GM08714 (cell line): Measurements from ENCODE around the gene TRIM52.

Source experiments
- H3K4me3 ChIP-seq: fragments of 200-500 bp; sonication (Bioruptor generic); 2 replicates; pipeline ENCODE4 v1.5.1; 2014; ENCODE audit warnings: mild to moderate bottlenecking, low read length, inconsistent platforms
- ZNF274 ChIP-seq: IDR thresholded peaks from 2 replicates; pipeline ENCODE4 v1.6.1; 2012; ENCODE audit warnings: mild to moderate bottlenecking, low read depth, low read length

TRIM52 gene

DNA sequence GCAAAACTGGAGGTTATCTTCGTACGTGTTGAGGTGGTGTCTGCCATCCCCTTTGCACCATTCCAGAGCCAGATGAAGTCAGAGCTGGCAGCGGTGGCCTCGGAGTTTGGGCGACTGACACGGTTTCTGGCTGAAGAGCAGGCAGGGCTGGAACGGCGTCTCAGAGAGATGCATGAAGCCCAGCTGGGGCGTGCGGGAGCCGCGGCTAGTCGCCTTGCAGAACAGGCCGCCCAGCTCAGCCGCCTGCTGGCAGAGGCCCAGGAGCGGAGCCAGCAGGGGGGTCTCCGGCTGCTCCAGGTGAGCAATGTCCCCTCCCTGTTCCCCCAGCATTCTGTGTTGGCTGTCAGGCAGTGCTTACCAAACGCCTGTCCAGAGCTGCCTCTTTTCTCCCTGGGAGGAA lies 28.4 kb downstream of the TRIM52 start:
- no peak for TF ChIP-seq ZNF274
- H3K4me3 ChIP-seq, result no peak overlapping the region

DNA sequence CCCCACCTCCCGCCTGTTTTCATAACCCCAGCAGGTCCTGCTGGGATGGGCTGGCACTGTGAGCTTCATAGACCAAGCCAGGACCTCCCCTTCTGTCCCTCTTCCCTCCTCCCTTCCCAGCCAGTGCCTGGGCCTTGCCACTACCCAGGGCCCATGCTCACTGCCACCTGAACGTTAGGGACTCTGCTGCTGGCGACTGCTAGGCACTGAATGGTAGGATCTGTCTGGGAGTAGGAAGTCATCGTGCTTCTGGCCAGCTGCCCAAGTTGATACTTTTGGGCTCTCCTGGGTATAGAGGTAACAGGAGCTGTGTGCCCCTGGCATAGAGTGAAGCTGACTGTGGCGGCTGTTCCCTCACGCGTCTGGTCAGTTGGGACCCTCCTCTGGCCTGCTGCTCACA lies 29.5 kb downstream of the TRIM52 start:
- no peak overlapping the region for H3K4me3 ChIP-seq
- no peak for TF ChIP-seq ZNF274

DNA sequence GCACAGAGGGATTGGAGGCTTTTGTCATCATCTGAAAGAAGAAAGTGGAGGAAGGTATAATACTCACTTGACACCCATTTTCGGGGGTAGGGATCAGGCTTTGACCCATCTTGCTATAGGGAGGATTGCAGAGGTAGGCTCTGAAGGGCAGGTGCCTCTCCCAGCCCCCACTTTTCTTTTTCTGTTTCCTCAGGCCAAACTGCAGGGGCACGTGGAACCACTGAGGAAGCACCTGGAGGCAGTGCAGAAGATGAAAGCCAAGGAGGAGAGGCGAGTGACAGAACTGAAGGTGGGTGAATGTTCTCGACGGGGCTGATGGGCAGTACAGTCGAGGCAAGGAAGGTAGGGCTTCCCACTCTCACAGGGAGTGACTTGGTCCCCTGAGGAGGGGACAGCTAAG lies 30.4 kb downstream of the TRIM52 start:
- TF ChIP-seq ZNF274, result no peak
- no peak overlapping the region for H3K4me3 ChIP-seq

DNA sequence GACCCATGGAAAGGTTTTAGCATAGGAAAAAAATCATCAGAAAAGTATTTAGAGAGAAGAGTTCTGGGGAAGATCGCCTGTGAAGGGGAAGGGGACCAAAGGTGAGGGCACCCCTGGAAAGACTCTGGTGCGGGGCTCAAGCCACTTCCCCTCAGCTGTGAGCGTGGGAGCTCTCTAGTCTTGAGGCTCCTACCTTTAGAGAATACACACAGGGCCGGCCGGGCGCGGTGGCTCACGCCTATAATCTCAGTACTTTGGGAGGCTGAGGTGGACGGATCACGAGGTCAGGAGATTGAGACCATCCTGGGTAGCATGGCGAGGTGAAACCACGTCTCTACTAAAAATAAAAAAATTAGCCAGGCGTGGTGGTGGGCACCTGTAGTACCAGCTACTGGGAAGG lies 30.9 kb downstream of the TRIM52 start:
- H3K4me3 ChIP-seq, result no peak overlapping the region
- TF ChIP-seq ZNF274, result no peak

DNA sequence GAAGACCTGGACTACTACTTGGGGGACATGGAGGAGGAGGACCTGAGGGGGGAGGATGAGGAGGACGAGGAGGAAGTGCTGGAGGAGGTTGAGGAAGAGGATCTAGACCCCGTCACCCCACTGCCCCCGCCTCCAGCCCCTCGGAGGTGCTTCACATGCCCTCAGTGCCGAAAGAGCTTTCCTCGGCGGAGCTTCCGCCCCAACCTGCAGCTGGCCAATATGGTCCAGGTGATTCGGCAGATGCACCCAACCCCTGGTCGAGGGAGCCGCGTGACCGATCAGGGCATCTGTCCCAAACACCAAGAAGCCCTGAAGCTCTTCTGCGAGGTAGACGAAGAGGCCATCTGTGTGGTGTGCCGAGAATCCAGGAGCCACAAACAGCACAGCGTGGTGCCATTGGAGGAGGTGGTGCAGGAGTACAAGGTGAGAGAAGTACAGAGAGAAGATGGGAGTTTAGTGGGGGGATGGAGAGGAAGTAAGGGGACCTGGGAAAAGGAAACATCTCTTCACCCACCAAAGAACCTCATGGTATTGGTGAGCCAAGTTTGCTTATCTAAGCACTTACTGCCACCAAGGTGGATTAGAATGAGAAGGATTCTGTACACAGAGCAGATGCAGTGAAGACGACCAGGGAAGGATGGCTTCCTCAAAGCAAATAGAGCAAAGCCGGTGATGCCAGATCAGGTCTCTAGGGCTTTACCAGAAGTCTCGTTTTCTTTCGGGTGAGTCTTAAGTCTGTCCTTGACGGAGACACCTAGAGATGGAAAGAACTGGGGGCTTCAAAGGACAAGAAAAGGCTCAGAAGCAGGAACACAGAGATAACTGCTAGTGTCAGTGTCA lies 36.3 kb downstream of the TRIM52 start:
- no peak for TF ChIP-seq ZNF274
- H3K4me3 ChIP-seq, result peak overlapping the region; percentile 84

DNA sequence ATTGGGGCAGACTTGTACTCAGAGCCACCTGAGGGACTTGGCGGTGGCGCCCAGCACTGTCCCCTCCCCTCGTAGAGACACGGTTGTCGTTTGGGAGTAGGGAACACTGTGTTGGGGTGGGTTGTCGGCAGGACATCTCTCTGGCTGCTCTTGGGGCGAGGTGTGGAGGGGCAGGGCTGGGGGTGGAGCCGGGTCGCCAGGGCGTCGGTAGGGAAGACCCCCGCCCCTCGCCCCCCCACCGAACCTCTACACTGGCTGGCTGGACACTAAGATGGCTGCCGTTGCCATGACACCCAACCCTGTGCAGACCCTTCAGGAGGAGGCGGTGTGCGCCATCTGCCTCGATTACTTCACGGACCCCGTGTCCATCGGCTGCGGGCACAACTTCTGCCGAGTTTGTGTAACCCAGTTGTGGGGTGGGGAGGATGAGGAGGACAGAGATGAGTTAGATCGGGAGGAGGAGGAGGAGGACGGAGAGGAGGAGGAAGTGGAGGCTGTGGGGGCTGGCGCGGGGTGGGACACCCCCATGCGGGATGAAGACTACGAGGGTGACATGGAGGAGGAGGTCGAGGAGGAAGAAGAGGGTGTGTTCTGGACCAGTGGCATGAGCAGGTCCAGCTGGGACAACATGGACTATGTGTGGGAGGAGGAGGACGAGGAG lies 37.1 kb downstream of the TRIM52 start:
- no peak for TF ChIP-seq ZNF274
- H3K4me3 ChIP-seq, result peak overlapping the region; percentile 84

DNA sequence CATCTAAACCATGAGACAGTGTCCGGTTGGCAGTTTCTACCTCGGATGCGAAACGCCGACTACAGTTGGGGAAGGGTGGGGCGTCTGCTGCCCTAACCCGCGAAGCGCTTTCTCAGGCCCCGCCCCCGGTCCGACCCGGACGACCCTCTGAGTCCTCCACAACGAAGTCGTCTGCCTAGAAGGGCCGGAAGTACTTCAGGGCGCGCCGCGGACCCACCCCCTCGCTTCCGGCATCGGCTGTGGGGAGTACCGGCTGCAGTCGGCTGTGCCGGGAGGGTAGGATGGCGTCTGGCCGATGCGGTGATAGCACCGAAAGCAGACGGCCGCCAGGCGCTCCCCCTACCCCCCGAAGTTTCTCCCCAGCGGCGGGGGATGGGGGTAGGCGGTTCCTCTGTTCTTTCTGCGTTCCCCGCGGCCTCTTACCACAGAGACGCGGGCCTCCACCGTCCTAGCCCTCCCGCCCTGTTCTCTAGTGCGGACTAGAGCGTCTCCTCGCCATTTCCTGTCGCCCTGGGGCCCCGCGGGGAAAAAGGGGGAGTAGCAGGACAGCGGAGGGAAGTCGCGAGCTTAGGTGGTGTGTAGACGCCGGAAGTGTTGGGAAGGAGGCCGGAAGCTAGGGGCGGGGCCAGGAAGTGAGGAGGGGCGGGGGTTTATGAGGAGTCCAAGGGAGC lies 37.8 kb downstream of the TRIM52 start, which contains the start of gene TRIM41:
Gene TRIM41 (plus strand): TSS at position 224 of the 671 bp plus-strand sequence. CDS start 719 bp downstream, outside the sequence.
- no peak for TF ChIP-seq ZNF274

DNA sequence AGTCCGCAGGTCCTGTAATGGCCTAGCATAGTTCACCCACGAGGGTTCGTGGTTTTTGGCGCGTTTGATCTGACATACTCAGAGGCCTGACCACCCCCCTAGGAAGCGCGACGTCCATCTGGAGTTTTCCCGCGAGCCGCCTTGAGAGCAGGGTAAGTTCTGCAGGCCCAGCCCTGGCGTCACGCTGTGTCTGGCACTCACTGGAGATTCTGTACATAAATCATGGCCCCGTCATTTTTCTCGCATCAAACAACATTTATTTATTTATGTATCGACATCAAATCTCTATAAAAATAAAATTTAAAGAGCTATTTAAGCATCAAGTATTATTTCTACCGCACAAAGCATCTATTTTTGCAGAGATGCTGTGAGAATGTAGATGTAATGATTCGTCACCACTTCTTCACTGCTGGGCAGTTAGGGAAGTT lies 38.3 kb downstream of the TRIM52 start:
- no peak for TF ChIP-seq ZNF274
- H3K4me3 ChIP-seq, result peak overlapping the region; percentile 67

More for the DNA sequence above, 37.8 kb downstream of the TRIM52 start, which contains the start of gene TRIM41:
- peak within 1 kb of the TSS; percentile 84 for H3K4me3 ChIP-seq

DNA sequence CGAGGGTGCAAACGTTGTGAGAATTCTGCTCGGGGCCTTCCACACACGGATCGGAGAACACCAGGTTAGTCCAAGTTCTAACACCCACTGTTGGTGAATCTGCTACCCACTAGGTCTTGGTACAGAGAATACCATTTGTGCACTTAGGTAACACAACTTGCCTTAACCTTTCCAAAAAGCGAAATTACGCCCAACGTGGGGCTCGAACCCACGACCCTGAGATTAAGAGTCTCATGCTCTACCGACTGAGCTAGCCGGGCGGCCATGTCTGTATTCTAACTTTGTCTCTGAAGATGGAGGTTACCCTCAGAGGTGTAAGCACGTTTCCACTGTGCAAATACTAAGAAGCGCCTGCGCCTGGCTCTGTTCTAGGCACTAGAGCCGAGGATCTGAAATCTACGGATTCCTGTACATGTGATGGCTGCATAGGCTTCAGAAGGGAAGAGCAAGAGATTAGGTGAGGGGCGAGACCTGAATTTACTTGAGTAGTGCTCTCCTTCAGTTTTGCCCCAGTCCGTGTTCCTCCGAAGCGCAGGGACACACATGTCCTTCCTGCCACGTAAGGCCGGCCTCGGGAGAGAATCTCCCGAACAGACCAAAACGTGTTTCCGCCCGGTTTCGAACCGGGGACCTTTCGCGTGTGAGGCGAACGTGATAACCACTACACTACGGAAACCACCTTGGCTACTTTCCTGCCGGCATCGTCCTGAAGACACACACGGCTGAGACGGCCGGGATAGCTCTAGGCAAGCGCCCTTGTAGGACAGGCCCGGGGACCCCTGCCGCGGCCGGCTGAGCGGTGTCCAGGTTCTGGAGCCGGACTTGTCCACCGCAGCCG lies 38.9 kb downstream of the TRIM52 start:
- TF ChIP-seq ZNF274, result no peak
- H3K4me3 ChIP-seq, result peak overlapping the region; percentile 67; the same call in 1 of the 2 replicates

DNA sequence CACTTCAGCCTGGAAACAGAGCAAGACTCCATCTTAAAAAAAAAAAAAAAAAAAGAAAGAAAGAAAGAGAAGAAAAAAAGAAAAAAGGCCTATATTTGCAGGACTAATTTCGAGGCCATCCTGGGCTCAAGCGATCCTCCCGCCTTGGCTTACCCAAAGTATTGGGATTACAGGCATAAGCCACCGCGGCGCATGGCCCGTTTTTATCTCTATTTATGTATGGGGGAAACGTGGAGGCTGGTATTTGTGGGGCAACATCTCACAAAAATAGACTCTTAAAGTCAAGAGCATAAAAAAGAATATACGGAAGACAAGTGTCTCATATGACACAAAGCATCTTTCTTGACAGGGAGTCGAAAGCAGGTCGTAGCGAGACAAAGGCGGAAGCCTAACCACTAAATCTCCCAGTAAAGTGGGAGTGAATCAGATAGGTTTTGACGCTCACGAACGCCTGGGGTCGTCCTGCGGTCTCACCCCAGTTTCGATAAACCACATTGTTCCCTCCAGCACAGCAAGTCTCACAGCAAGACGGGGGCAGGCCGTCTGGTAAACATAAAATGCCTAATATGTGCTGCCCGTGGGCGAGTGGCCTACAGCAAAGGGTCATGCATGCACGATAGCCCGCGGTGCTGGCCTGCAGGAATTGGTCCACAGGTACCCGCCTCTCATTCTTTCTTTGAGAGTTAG lies 39.7 kb downstream of the TRIM52 start:
- TF ChIP-seq ZNF274, result no peak
- H3K4me3 ChIP-seq, result peak overlapping the region; percentile 15; the same call in 1 of the 2 replicates

DNA sequence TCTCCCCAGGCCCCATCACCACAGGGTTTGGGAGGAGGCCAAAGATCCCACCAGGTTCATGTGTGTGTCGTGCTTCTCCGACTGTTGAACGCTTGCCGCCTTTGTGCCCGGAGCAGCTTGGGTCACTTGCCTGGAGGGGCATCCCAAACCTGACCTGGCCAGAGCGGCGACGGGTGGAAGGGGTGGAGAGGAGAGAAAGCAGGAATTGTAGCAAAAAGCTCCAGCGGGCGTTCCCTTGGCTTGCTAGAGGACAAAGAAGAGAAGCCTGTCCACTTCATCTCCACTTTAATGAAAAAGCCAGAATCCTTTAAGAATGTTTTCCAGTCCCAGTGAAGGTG lies 40.8 kb downstream of the TRIM52 start:
- no peak for TF ChIP-seq ZNF274
- H3K4me3 ChIP-seq, result no peak overlapping the region

DNA sequence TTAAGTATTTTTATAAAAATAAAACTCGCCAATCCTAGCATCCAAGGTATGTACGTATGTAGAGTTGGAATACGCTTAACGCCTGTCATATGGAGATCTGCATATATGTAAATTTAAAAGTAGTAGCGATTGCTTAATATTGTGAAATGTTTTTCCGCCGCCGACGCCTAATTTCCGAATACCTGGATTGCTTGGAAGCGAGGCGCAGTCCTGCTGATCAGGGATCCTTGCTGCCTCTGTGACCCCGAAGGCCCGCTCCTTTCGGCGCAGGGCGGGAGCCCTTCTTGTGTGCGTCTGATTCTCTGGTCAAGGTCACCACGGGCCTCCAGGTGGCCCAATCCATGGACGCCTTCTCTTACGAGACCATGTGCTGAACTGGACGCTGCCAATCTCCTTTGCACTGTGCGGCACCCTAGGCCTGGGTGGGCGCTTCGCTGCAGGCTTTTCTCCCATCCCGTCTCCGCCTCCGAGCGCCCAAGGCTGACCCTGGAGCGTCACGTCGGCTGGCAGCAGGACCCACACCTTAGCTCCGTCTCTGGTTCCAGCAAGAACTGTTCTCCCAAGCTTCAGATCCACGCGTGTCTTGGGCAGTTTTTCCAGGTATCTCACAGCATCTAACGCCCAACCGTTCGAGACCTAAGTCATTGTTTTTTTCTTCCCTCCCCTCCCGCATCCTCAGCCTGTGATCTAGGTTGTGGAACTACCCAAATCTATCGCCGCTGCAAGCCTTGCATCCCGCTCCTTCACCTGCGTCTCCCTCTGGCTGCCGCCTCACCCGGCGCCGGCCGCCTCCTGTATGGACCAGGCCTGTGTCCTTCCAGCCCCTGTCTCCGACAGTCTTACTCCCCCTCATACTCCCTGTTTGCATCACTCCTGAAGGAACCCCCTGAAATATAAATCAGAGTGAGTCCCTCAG lies 41.4 kb downstream of the TRIM52 start:
- no peak for TF ChIP-seq ZNF274
- H3K4me3 ChIP-seq, result no peak overlapping the region

DNA sequence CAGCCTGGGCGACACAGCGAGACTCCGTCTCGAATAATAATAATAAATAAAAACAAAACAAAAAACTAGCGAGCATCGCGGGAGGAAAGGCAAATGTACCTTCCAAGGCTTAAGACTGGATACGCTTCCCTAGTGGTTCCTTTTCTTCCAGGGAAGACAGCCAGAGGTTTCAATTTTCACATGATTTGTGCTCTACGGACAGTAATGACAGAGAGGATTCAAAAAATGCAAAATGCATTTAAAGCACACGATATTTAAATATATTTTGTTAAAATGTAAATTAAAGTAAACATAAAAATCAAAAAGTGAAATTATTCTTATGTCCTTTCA lies 42.2 kb downstream of the TRIM52 start:
- TF ChIP-seq ZNF274, result no peak
- peak overlapping the region; percentile 71 for H3K4me3 ChIP-seq

DNA sequence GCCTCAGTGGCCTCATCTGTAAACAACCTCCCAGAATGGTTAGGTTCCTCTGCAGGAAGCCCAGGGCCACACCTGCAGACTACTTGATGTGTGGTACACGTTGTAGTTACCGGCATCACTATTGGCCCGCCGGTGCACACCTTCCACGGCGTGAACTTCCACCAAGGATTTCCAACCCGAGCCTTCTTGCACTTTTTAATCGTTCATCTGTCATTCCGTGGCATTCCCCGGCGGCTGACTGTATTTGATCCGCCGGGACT lies 43.2 kb downstream of the TRIM52 start:
- TF ChIP-seq ZNF274, result no peak
- H3K4me3 ChIP-seq, result peak overlapping the region; percentile 54; the same call in 1 of the 2 replicates
